ENCODE results near the gene EPSTI1.
"Not testable (repeated sequence)": the region's sequence is repeated elsewhere in the genome, so short reads cannot be mapped to it uniquely, and the experiment has no call there.

DNA sequence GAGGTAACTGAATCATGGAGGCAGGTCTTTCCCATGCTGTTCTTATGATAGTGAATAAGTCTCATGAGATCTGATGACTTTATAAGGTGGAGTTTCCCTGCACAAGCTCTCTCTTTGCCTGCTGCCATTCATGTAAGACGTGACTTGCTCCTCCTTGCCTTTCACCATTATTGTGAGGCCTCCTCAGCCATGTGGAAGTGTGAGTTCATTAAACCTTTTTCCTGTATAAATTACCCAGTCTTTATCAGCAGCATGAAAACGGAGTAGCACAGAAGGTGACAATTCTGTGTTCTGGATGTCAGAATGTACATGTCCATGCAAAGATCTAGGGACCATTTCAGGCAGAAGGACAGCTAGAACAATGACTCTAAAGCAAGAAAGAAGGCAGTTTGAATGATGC, 129.7 kb downstream of the EPSTI1 start:
- not testable (repeated sequence) for TF ChIP-seq POLR2A (IDR thresholded peaks at IDR 0.05)
- TF ChIP-seq, protein P1, sequence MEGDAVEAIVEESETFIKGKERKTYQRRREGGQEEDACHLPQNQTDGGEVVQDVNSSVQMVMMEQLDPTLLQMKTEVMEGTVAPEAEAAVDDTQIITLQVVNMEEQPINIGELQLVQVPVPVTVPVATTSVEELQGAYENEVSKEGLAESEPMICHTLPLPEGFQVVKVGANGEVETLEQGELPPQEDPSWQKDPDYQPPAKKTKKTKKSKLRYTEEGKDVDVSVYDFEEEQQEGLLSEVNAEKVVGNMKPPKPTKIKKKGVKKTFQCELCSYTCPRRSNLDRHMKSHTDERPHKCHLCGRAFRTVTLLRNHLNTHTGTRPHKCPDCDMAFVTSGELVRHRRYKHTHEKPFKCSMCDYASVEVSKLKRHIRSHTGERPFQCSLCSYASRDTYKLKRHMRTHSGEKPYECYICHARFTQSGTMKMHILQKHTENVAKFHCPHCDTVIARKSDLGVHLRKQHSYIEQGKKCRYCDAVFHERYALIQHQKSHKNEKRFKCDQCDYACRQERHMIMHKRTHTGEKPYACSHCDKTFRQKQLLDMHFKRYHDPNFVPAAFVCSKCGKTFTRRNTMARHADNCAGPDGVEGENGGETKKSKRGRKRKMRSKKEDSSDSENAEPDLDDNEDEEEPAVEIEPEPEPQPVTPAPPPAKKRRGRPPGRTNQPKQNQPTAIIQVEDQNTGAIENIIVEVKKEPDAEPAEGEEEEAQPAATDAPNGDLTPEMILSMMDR (IDR thresholded peaks at IDR 0.05), result not testable (repeated sequence)
